NT2/D1 (cell line): ENCODE measurements around the gene SH3BP2.

Experiments used
- DNase-seq: peaks from one replicate; pipeline ENCODE4 v3.0.0-alpha.2; 2011; ENCODE audit warnings: low read depth, low spot score
- H3K27me3 ChIP-seq: 2 replicates; pipeline ENCODE4 v1.6.0; 2011; ENCODE audit warnings: mild to moderate bottlenecking; ENCODE audit not compliant: insufficient read length, insufficient read depth
- H3K36me3 ChIP-seq: 2 replicates; pipeline ENCODE4 v1.6.1; 2011; ENCODE audit warnings: mild to moderate bottlenecking, low read length, mixed read lengths; ENCODE audit not compliant: insufficient read depth, insufficient read length
- H3K4me1 ChIP-seq: 2 replicates; pipeline ENCODE4 v1.5.1; 2011; ENCODE audit not compliant: insufficient read depth, insufficient read length
- H3K4me3 ChIP-seq: 2 replicates; pipeline ENCODE4 v1.5.1; 2011; ENCODE audit warnings: low read depth; ENCODE audit not compliant: insufficient read length
- H3K9ac ChIP-seq: 2 replicates; pipeline ENCODE4 v1.6.0; 2011; ENCODE audit warnings: low read depth; ENCODE audit not compliant: insufficient read length
- H3K9me3 ChIP-seq: 2 replicates; pipeline ENCODE4 v1.5.1; 2011; ENCODE audit warnings: mild to moderate bottlenecking, low read length; ENCODE audit not compliant: insufficient read depth
- SUZ12 ChIP-seq: IDR thresholded peaks from 2 replicates; pipeline ENCODE4 v1.6.1; 2011; ENCODE audit not compliant: insufficient read length, insufficient read depth; ENCODE audit errors: extremely low read depth
- YY1 ChIP-seq: IDR thresholded peaks from 2 replicates; pipeline ENCODE4 v1.6.1; 2011; ENCODE audit not compliant: insufficient read length, insufficient read depth
- ZNF274 ChIP-seq: IDR thresholded peaks from 2 replicates; pipeline ENCODE4 v1.6.1; 2011; ENCODE audit warnings: mild to moderate bottlenecking, low read depth, low read length

SH3BP2 gene

DNA sequence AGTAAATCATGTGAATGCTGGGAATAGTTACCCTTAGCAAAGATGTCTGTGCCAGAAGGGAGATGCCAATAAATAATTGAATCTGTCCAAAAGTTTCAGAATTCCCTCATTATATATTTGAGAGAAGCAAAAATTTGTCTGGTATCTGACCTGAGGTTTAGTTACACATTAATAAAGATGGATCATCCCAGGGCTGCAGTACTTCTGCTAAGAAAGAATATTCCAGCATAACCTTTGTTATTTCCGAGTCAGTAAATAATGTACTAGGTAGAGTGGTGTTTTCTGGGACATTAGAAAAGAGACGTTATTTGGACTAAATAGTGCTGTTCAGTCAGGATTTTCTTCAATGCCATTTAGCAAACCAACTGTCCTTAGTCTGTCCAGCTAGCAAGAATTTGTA, 77.2 kb downstream of the SH3BP2 start:
- no peak for DNase-seq
- TF ChIP-seq YY1 (no peak), SUZ12 (no peak), ZNF274 (no peak)

DNA sequence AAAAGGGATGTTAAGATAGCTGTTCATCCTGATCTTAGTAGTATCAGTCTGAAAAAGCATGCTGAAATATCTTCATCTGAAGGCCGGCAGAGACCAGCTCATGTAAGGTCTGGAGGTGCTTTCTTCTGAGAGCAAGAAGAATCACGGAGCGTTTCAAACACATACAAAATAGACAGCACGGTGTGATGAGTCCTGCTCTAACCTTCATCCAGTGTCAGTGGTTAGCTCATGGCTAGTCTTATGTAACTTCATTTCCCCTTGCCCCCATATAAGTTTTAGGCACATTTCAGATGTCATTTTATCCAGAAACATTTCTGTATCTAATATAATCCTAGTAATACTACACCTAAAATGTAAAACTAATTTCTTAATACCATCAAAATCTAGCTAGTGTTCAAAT, 78.6 kb downstream of the SH3BP2 start:
- no peak for DNase-seq
- H3K36me3 ChIP-seq = peaks cover 28% of the 10 kb centered on the region
- H3K9me3 ChIP-seq = no peaks in the 10 kb centered on the region
- H3K27me3 ChIP-seq = no peaks in the 10 kb centered on the region
- H3K4me1 ChIP-seq = peaks cover 6% of the 10 kb centered on the region
- no peak for TF ChIP-seq YY1
- no peak for TF ChIP-seq SUZ12
- no peak for TF ChIP-seq ZNF274
- H3K4me3 ChIP-seq = no peak overlapping the region
- no peak overlapping the region for H3K9ac ChIP-seq

More for the DNA sequence above, 77.2 kb downstream of the SH3BP2 start:
- Histone ChIP-seq H3K9me3 (no peaks in the 10 kb centered on the region), H3K4me1 (peaks cover 6% of the 10 kb centered on the region), H3K4me3 (no peak overlapping the region), H3K9ac (no peak overlapping the region), H3K27me3 (no peaks in the 10 kb centered on the region), H3K36me3 (peaks cover 19% of the 10 kb centered on the region)

DNA sequence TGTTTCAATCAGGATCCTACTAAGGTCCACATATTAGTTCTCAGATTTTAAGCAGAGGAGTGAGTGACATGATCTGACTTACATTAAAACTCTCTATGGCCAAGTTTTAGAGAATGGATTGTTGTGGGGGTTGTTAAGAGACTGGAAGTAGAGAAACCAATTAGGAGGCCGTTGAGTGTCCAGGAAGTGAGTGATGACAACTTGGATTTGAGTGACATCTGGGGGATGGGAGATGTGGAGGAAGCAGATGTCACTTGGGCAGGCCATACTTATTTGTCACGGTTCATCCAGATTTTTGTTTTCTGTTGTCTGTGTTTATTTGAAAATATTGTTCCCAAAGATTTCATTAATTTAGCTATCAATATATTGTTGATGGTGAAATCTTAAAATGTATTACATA, 79.0 kb downstream of the SH3BP2 start:
- no peak for DNase-seq
- Histone ChIP-seq H3K4me3 (no peak overlapping the region), H3K9me3 (no peaks in the 10 kb centered on the region), H3K4me1 (peaks cover 6% of the 10 kb centered on the region), H3K27me3 (no peaks in the 10 kb centered on the region), H3K9ac (no peak overlapping the region), H3K36me3 (peaks cover 29% of the 10 kb centered on the region)
- TF ChIP-seq ZNF274 (no peak), YY1 (no peak), SUZ12 (no peak)

DNA sequence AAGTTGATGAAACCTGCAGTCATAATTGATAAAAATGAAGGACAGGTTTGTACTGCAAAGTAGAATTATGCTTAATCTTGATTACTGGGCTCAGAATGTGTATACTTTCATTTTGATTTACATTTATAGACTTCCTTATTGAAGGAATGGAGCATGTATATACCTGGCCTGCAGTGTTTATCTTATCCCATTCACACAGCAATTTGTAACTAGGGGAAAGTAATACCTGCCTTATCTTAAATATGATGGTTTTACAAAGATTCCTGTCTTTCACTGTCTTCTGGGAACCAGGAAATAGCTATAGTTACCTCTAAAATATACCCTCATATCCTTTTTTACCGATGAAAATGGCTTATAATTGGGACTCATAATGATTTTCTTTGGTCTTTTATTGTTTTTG, 80.4 kb downstream of the SH3BP2 start:
- H3K9me3 ChIP-seq = no peaks in the 10 kb centered on the region
- peaks cover 39% of the 10 kb centered on the region for H3K36me3 ChIP-seq
- TF ChIP-seq YY1 = no peak
- no peak for TF ChIP-seq ZNF274
- TF ChIP-seq SUZ12 = no peak
- peaks cover 1% of the 10 kb centered on the region for H3K4me1 ChIP-seq
- no peak for DNase-seq
- H3K27me3 ChIP-seq = no peaks in the 10 kb centered on the region
- no peak overlapping the region for H3K9ac ChIP-seq
- no peak overlapping the region for H3K4me3 ChIP-seq

DNA sequence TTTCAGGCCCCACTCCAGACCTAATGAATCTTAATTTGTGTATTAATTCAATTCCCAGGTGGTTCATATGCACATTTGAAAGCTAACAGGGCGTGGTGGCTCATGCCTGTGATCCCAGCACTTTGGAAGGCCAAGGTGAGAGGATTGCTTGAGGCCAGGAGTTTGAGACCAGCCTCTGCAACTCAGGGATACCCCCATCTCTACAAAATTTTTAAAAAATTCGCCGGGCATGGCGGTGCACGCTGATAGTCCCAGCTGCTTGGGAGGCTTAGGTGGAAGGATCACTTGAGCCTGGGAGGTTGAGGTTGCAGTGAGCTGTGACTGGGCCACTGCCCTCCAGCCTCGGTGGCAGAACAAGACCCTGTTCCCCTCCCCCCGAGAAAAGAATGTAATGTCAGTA, 82.0 kb downstream of the SH3BP2 start:
- Histone ChIP-seq H3K4me3 (no peak overlapping the region), H3K4me1 (no peaks in the 10 kb centered on the region), H3K36me3 (peaks cover 45% of the 10 kb centered on the region), H3K27me3 (no peaks in the 10 kb centered on the region), H3K9ac (no peak overlapping the region), H3K9me3 (no peaks in the 10 kb centered on the region)
- TF ChIP-seq YY1 (no peak), SUZ12 (no peak), ZNF274 (no peak)
- DNase-seq = no peak

DNA sequence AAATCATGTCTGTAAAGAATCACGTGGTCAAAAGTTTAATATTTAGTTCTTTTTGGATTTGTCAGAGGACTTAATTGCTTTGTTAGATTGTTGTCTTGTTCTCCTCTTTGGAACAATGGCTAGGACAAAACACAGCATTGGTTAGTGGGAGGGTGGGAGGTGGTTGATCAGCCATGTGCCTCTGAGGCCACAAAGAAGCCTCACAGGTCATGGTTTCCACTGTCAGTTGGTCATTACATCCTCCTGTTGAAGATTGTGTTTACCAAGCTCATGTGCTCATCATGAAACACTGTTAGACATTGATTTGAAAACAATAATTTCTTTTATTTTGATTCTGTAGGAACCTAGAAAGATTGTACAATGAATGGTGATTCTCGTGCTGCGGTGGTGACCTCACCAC, 82.7 kb downstream of the SH3BP2 start:
- peaks cover 48% of the 10 kb centered on the region for H3K36me3 ChIP-seq
- no peak overlapping the region for H3K9ac ChIP-seq
- DNase-seq = no peak
- H3K27me3 ChIP-seq = no peaks in the 10 kb centered on the region
- no peaks in the 10 kb centered on the region for H3K4me1 ChIP-seq
- TF ChIP-seq SUZ12 (no peak), ZNF274 (no peak), YY1 (no peak)
- no peak overlapping the region for H3K4me3 ChIP-seq
- H3K9me3 ChIP-seq = no peaks in the 10 kb centered on the region

DNA sequence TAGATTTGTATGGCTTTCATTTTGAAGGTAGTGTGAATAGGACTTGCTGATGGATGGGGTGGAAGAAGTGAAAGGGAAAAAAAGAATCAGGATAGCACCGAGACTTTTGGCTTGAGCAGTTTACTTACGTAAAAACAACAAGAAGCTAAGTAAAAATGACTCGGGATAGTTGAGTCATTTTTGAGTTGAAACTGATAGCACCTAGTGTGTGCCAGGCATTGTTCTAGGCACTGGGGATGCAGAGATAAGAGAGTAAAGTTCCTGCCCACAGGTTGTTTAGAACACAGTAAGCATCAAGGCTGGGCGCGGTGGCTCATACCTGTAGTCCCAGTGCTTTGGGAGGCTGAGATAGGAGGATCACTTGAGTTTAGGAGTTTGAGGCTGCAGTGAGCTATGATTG, 85.5 kb downstream of the SH3BP2 start:
- no peak for TF ChIP-seq ZNF274
- no peak for TF ChIP-seq SUZ12
- TF ChIP-seq YY1 = no peak
- no peak overlapping the region for H3K9ac ChIP-seq
- H3K4me3 ChIP-seq = no peak overlapping the region
- no peaks in the 10 kb centered on the region for H3K4me1 ChIP-seq
- H3K36me3 ChIP-seq = peaks cover 54% of the 10 kb centered on the region
- no peaks in the 10 kb centered on the region for H3K9me3 ChIP-seq
- DNase-seq = no peak
- no peaks in the 10 kb centered on the region for H3K27me3 ChIP-seq

DNA sequence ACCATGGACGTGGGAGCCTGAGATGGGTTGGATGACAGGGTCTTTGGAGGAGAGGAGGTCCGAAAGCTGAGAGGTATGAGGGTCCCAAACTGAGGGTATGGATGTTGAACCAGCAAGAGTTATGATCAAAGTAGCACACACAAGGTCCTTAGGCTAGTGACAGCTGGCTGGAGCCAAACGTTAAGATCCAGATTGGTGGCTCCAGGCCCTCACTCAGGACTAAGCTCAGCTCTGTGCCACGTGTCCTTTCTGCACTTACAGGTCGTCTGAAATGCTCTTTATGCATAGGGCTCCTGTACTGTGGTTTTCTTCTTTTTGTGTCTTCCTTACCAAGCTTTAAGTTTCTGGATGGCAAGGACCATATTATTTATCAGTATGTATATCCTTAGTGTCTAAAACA, 86.1 kb downstream of the SH3BP2 start:
- TF ChIP-seq ZNF274 = no peak
- TF ChIP-seq YY1 = no peak
- no peak for TF ChIP-seq SUZ12
- Histone ChIP-seq H3K4me1 (no peaks in the 10 kb centered on the region), H3K27me3 (no peaks in the 10 kb centered on the region), H3K9me3 (no peaks in the 10 kb centered on the region), H3K36me3 (peaks cover 55% of the 10 kb centered on the region), H3K4me3 (no peak overlapping the region), H3K9ac (no peak overlapping the region)
- no peak for DNase-seq
